Eye (tissue), 1 donor: ENCODE results near the gene STAB2.

Source experiments
- DNase-seq: peaks from one replicate; pipeline ENCODE4 v3.0.0-alpha.2; 2015

The STAB2 gene

DNA sequence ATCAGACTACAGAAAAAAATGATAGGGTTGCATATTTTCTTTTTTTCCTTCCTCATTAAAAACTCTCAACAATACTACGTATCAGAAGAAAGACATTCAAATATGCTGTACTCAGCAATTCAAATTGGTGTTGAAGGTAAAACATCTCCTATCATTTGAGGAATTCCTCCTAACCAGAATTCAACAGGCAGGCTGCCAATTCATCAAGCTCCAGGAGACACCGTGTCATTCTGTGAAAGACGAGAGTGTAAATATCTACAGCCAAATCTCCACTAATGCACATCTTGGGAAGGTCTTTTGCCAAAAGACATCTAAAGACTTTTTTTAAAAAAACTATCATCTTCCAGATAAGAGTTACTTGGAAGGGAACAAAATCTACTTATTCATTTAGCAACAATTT, 227.4 kb downstream of the STAB2 start:
- DNase-seq, result no peak
